GM19025 (cell line): Measurements from ENCODE around the gene ZBTB25.

Source experiments
- ATAC-seq: cut with Tn5 transposase; IDR thresholded peaks from one replicate; pipeline ENCODE4 v1.9.1; 2021; ENCODE audit warnings: mild to moderate bottlenecking, low read depth, moderate library complexity; ENCODE audit not compliant: unreplicated experiment

ZBTB25 gene, protein sequence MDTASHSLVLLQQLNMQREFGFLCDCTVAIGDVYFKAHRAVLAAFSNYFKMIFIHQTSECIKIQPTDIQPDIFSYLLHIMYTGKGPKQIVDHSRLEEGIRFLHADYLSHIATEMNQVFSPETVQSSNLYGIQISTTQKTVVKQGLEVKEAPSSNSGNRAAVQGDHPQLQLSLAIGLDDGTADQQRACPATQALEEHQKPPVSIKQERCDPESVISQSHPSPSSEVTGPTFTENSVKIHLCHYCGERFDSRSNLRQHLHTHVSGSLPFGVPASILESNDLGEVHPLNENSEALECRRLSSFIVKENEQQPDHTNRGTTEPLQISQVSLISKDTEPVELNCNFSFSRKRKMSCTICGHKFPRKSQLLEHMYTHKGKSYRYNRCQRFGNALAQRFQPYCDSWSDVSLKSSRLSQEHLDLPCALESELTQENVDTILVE

DNA sequence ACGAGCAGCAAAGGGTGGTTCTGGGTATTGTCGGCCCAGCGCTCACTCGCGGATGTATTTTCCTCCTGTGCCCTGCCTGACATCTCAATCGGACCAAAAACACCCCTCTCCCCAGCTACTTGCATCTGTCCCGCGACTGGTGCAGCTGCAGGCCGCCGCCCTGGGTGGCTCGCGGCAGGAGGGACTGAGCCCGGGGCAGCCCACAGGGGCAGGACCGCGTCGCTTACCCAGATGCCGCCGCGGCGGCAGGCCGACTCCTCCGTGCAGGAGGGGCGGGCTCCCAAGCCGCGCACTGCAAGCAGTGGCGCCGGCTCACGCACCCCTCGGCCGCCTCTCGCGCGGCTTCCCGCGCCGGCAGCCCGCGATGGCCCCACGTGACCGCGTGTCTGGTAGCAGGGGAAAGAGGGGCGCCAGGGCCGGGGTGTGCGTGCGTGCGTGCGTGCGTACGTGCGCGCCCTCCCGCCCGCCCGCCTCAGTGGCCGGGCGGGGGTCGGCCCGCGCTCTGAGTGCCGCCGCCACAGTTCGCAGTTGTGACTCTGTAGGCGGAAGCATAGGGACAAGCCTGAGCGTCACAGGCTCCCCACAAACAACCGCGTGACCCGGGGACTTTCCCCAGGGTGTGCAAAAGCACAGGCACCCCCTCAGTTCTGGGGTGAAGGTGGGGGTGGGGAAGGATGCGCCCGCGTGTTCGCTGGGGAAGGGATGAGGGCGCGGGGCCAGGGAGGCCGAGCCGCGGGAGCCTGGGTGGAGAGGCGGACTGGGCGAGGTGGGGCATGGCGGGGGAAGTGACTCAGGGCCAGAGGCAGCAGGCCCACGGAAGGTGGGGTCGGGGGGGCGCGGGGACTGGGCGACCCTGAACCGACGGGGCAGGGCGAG, at the start of gene ZBTB25:
Gene ZBTB25 (minus strand): TSS at position 405 of the 876 bp plus-strand sequence. CDS start 13,305 bp downstream, outside the sequence.
- ATAC-seq = peak; percentile 65

DNA sequence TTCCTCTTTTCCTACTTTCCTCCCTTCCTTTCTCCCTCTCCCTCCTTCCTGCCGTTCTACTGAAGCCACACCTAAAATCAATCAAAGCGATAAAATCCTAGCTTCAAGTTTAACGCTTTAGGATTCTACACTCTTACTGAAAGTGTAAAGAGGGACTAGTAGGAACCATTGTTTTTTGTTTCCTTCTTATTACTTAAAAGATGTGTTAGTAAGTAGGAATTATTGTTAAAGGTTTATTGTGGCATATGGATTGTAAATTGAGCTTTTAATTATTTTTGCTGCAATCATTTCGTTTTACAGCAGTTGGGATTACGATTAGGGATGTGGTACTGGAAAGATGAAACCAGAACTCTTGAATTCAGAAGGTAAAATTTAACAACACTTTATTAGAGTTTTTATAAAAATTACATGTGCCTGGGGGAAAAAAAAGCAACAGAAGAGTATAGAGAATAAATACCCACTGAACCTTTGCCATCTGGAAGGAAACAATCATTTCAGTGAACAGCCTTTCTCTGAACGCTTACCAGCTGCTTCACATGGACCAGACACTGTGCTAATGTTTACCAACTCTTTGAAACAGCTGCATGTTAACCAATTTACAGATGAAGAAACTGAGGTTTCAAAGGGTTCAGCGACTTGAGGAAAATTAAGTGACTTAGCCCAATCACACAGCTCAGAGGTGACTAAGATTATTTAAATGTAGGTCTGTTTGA, 47.1 kb upstream of the ZBTB25 start:
- ATAC-seq = no peak

- ATAC-seq = no peak
These were observed 46.4 kb upstream of the ZBTB25 start, which contains the start of gene PPP1R36 for GRCh38 chr14:64549791-64550620. TSS of gene PPP1R36 (plus strand) at chr14:64549961. CDS start at chr14:64549998, 37 bp downstream.

DNA sequence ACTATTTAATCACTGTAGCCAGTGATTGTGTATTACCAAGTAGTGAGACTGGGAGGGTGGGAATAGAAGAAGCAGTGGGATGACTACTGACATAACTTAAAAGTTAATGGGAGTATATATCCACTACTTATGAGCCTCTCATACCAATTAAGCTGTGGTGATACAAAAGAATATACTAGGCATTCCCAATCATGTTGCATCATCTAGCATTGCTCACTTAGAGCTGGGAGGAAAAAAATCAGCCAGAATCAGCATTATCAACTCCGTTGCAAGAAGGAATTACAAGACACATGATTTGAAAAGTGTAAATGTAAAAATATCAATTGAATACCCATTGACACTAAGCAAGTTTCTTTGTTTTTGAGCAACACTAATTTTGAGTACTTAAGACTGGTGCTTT, 45.4 kb upstream of the ZBTB25 start:
- no peak for ATAC-seq

DNA sequence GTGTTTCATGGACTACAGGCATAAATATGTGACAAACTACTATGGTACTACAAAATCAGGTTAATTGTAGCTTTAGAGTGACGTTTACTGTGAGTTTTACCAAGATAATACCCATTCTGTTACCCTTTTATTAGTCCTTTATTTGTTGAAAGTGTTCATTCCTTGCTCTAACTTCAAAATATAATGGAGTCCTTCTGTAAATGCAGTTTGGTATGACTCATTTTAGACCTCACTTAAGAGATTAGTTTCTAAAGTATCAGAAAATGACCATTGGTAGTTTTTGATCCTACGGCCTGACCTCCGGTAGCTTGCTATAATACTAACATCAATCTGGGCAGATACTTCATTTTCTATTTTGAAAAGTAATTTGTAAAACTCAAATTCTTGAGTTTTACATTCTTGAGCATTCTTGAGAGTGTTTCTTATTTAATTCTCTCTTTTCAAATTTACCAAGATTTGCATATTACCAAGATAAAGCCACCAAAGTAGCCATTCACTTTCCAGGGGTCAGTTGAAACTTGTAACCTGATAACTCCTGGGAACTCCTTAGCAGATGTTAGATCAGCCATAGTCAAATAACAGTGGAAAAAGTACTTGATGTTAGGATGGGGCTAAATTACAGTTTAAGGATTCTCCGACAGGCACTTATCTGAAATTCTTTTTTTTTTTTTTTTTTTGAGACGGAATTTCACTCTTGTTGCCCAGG, 41.1 kb upstream of the ZBTB25 start:
- ATAC-seq = no peak

DNA sequence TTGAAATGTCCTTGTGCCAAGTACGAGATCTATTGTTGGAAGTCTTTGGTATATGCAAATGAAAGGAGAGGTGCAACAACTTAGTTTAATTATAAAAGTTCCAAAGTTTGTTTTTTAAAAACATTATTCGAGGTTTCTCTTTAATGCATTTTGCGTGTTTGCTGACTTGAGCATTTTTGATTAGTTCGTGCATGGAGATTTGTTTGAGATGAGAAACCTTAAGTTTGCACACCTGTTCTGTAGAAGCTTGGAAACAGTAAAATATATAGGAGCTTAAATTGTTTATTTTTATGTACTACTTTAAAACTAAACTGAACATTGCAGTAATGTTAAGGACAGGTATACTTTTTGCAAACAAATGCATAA, 39.2 kb upstream of the ZBTB25 start:
- no peak for ATAC-seq

DNA sequence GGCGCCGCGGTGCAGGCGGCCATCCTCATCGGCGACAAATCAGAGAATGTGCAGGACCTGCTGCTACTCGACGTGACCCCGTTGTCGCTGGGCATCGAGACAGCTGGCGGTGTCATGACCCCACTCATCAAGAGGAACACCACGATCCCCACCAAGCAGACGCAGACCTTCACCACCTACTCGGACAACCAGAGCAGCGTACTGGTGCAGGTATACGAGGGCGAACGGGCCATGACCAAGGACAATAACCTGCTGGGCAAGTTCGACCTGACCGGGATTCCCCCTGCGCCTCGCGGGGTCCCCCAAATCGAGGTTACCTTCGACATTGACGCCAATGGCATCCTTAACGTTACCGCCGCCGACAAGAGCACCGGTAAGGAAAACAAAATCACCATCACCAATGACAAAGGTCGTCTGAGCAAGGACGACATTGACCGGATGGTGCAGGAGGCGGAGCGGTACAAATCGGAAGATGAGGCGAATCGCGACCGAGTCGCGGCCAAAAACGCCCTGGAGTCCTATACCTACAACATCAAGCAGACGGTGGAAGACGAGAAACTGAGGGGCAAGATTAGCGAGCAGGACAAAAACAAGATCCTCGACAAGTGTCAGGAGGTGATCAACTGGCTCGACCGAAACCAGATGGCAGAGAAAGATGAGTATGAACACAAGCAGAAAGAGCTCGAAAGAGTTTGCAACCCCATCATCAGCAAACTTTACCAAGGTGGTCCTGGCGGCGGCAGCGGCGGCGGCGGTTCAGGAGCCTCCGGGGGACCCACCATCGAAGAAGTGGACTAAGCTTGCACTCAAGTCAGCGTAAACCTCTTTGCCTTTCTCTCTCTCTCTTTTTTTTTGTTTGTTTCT, 38.6 kb upstream of the ZBTB25 start:
- no peak for ATAC-seq

DNA sequence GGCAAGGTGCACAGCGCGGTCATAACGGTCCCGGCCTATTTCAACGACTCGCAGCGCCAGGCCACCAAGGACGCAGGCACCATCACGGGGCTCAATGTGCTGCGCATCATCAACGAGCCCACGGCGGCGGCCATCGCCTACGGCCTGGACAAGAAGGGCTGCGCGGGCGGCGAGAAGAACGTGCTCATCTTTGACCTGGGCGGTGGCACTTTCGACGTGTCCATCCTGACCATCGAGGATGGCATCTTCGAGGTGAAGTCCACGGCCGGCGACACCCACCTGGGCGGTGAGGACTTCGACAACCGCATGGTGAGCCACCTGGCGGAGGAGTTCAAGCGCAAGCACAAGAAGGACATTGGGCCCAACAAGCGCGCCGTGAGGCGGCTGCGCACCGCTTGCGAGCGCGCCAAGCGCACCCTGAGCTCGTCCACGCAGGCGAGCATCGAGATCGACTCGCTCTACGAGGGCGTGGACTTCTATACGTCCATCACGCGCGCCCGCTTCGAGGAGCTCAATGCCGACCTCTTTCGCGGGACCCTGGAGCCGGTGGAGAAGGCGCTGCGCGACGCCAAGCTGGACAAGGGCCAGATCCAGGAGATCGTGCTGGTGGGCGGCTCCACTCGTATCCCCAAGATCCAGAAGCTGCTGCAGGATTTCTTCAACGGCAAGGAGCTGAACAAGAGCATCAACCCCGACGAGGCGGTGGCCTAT, 37.8 kb upstream of the ZBTB25 start:
- ATAC-seq = no peak

DNA sequence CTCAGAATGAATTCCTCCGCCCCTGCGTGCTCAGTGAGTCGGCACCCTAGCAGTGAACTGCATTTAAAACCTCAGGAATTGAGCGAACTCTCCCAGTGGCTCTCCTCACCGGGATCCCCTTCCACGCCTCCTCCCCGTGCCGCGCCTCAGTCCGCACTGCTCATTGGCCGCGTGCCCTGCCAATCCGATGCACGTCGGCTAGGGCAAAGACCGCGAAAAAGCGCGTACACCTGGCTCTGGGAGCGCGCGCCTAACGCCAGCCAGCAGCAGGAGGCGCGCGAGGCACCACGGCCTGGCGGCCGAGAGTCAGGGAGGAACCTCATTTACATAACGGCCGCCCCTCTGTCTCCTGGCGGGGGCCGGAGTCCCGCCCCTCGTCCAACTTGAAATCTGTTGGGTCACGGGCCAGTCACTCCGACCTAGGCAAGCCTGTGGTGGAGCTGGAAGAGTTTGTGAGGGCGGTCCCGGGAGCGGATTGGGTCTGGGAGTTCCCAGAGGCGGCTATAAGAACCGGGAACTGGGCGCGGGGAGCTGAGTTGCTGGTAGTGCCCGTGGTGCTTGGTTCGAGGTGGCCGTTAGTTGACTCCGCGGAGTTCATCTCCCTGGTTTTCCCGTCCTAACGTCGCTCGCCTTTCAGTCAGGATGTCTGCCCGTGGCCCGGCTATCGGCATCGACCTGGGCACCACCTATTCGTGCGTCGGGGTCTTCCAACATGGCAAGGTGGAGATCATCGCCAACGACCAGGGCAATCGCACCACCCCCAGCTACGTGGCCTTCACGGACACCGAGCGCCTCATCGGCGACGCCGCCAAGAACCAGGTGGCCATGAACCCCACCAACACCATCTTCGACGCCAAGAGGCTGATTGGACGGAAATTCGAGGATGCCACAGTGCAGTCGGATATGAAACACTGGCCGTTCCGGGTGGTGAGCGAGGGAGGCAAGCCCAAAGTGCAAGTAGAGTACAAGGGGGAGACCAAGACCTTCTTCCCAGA, 36.9 kb upstream of the ZBTB25 start, which contains the start of gene HSPA2:
Gene HSPA2 (plus strand): TSS at position 534 of the 995 bp plus-strand sequence. CDS start 109 bp downstream, at position 643.
- ATAC-seq = peak; percentile 94

GRCh38 chr14:64536488-64537245, 33.0 kb upstream of the ZBTB25 start:
- no peak for ATAC-seq

DNA sequence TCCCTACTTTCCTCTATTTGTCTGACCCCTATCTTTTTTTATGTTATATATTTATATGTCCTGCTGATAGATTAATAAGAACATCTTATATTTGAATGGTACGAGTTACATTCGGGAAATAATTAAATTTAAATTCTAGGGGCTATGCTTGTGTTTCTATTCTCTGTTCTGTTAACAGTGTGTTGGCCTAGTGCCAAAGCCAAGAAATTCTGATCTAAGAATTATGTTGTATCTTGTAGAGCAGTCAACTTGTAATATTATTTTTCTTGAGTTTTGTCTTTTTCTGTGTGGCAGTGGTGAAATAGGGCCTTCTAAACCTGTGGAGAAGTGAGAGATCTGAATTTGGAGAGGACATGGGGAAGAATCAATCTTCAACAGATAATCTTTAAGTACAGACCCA, 27.9 kb upstream of the ZBTB25 start:
- ATAC-seq = no peak

- no peak for ATAC-seq
These were observed 21.7 kb upstream of the ZBTB25 start for GRCh38 chr14:64525354-64525753.

GRCh38 chr14:64522591-64523355, 19.1 kb upstream of the ZBTB25 start:
- ATAC-seq = no peak

GRCh38 chr14:64520699-64521098, 17.1 kb upstream of the ZBTB25 start:
- no peak for ATAC-seq

DNA sequence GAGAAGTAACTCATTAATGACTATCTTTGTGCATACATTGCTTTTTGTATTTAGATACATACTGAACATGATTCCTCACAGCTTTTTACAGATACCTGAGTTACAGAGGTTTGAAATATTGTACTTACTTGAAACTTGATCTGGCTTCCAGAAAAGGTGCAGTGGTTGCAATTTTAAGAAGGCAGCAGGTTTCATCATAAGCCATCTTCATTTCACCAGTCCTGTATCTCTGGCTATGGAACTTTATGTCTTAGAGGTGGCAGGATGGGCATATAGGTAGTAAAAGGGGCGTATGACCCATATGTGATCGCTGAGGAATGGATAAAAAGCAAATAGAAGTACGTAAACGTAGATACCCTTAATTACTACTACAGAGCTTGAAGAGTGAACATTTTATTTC, 14.6 kb upstream of the ZBTB25 start:
- no peak for ATAC-seq
